K562 (cell line): ENCODE results near the gene NOL4L. TPM values are rescaled to one million over a fixed set of nuclear protein-coding genes. Genes with fewer than 3 reads are reported as not detected.

Experiments used
- ATAC-seq: fragments of 200-7000 bp; cut with Tn5 transposase; 3 replicates; pipeline ENCODE4 v1.9.1; 2020; ENCODE audit warnings: moderate library complexity
- BruUV-seq: library from RNA; stranded (reverse); fragments of 400-500 nt; replicated peaks from 2 replicates; lab custom pipeline; 2021; lab: Mats Ljungman, UMichigan
- CTCF ChIA-PET: fragments of 300-600 bp; formaldehyde crosslinking; extraction: SDS; loops from one replicate; lab custom pipeline; 2021; ENCODE audit warnings: low intra/inter-chr PET ratio; lab: Yijun Ruan, JAX
- POLR2A ChIA-PET: fragments of 300-600, 350-650 bp; sonication (Branson Sonifier 250); formaldehyde crosslinking; extraction: SDS; loops from one replicate; lab custom pipeline; 2021; ENCODE audit warnings: antibody characterized with exemption, inconsistent platforms; lab: Yijun Ruan, JAX
- DNase-seq, 4 experiments: peaks; one replicate each; pipeline versions ENCODE4 v3.0.0 to v3.0.0-alpha.2; 2011 to 2018; ENCODE audit warnings: low spot score in 3 of 4, mixed read lengths in 3 of 4; ENCODE audit errors: extremely low read depth in 1 of 4
- FAIRE-seq: peaks from 2 replicates; lab custom pipeline; 2011; peaks lifted over from hg19 to GRCh38; lab: Jason Lieb, UNC
- H2AFZ ChIP-seq: 2 replicates; pipeline ENCODE4 v1.6.0; 2011; ENCODE audit warnings: low read depth, low read length, control low read depth, inconsistent platforms
- H3K27ac ChIP-seq: fragments of 200-600 bp; 3 replicates; pipeline ENCODE4 v1.8.0; 2011; ENCODE audit warnings: low read depth, mild to moderate bottlenecking, control low read depth, inconsistent platforms, low read length, moderate library complexity, mixed read lengths; ENCODE audit errors: extremely low read depth
- H3K27me3 ChIP-seq, 2 experiments: fragments of 300-600 bp in 1 of 2; 2 replicates in 1 of 2; 3 replicates in 1 of 2; pipeline versions ENCODE4 v1.6.0 to v1.8.0; 2011; ENCODE audit warnings: inconsistent platforms in 2 of 2, low read length in 2 of 2, mild to moderate bottlenecking in 1 of 2, mixed read lengths in 1 of 2, moderate library complexity in 1 of 2; ENCODE audit not compliant: control insufficient read depth in 2 of 2, insufficient read depth in 2 of 2
- H3K36me3 ChIP-seq: fragments of 300-600 bp; 3 replicates; pipeline ENCODE4 v1.8.0; 2011; ENCODE audit warnings: mild to moderate bottlenecking, low read length, inconsistent platforms; ENCODE audit not compliant: control insufficient read depth, insufficient read depth
- H3K4me1 ChIP-seq, 2 experiments: fragments of 200-600 bp in 1 of 2; replicated peaks in 1 of 2; 2 replicates in 1 of 2; 3 replicates in 1 of 2; pipeline versions ENCODE4 v1.5.1 to v1.8.0; 2011; ENCODE audit warnings: inconsistent platforms in 2 of 2, low read length in 2 of 2, mild to moderate bottlenecking in 1 of 2, mixed read lengths in 1 of 2, moderate library complexity in 1 of 2; ENCODE audit not compliant: control insufficient read depth in 2 of 2, insufficient read depth in 2 of 2
- H3K4me2 ChIP-seq: 2 replicates; pipeline ENCODE4 v1.6.1; 2011; ENCODE audit warnings: low read length, control low read depth, inconsistent platforms, mixed read lengths; ENCODE audit not compliant: insufficient read depth
- H3K4me3 ChIP-seq: fragments of 200-600 bp; sonication (generic), shearing (Covaris generic); 2 replicates; pipeline ENCODE4 v1.5.1; 2016; ENCODE audit warnings: control low read depth, inconsistent platforms
- H3K79me2 ChIP-seq: fragments of 200-600 bp; 3 replicates; pipeline ENCODE4 v1.8.0; 2011; ENCODE audit warnings: low read length, inconsistent platforms; ENCODE audit not compliant: control insufficient read depth, insufficient read depth
- H3K9ac ChIP-seq, 2 experiments: 2 replicates each; pipeline versions ENCODE4 v1.6.0 to v1.6.1; 2011; ENCODE audit warnings: low read depth in 2 of 2, low read length in 2 of 2, control low read depth in 1 of 2, inconsistent platforms in 1 of 2, mild to moderate bottlenecking in 1 of 2, mixed read lengths in 1 of 2; ENCODE audit not compliant: insufficient read depth in 1 of 2
- H3K9me1 ChIP-seq: one replicate; pipeline ENCODE4 v1.6.0; 2011; ENCODE audit warnings: inconsistent platforms, mild to moderate bottlenecking, low read length, moderate library complexity; ENCODE audit not compliant: control insufficient read depth, insufficient read depth
- H3K9me3 ChIP-seq: replicated peaks from 2 replicates; pipeline ENCODE4 v1.5.1; 2011; ENCODE audit warnings: low read depth, low read length, inconsistent platforms; ENCODE audit not compliant: control insufficient read depth, insufficient read depth
- H4K20me1 ChIP-seq: replicated peaks from 2 replicates; pipeline ENCODE4 v1.6.1; 2011; ENCODE audit warnings: low read length, inconsistent platforms, mixed read lengths; ENCODE audit not compliant: control insufficient read depth, insufficient read depth
- ARID1B ChIP-seq: fragments of 450-650 bp; IDR thresholded peaks from 2 replicates; pipeline ENCODE4 v1.6.1; 2016; ENCODE audit warnings: antibody characterized with exemption, mild to moderate bottlenecking, inconsistent platforms
- C11orf30 ChIP-seq: fragments of 450-650 bp; IDR thresholded peaks from 2 replicates; pipeline ENCODE4 v1.6.1; 2016; ENCODE audit warnings: low read depth, mild to moderate bottlenecking
- CTCFL ChIP-seq: IDR thresholded peaks from 2 replicates; pipeline ENCODE4 v1.6.1; 2011; ENCODE audit warnings: borderline replicate concordance, low read depth, mild to moderate bottlenecking, moderate library complexity, low read length; ENCODE audit not compliant: insufficient read depth, poor library complexity, severe bottlenecking
- MAFF ChIP-seq: IDR thresholded peaks from 2 replicates; pipeline ENCODE4 v1.6.1; 2012; ENCODE audit warnings: low read length, improper control_type of control experiment
- MBD2 ChIP-seq: sonication (generic); IDR thresholded peaks from 2 replicates; pipeline ENCODE4 v1.6.1; 2016; ENCODE audit warnings: low read depth, borderline replicate concordance
- MIER1 ChIP-seq: fragments of 450-650 bp; IDR thresholded peaks from 2 replicates; pipeline ENCODE4 v1.6.1; 2016; ENCODE audit warnings: antibody characterized with exemption, mild to moderate bottlenecking, low read depth
- MTA2 ChIP-seq: fragments of 450-650 bp; IDR thresholded peaks from 2 replicates; pipeline ENCODE4 v1.6.1; 2016; ENCODE audit warnings: low read depth
- NCOA6 ChIP-seq: fragments of 450-650 bp; IDR thresholded peaks from 2 replicates; pipeline ENCODE4 v1.6.1; 2017; ENCODE audit warnings: mild to moderate bottlenecking
- NFYB ChIP-seq: IDR thresholded peaks from 2 replicates; pipeline ENCODE4 v1.6.1; 2011; ENCODE audit warnings: mild to moderate bottlenecking, moderate library complexity; ENCODE audit not compliant: insufficient read length; ENCODE audit errors: extremely low read depth
- PCBP2 ChIP-seq: fragments of 200-400 bp; formaldehyde crosslinking; IDR thresholded peaks from 2 replicates; pipeline ENCODE4 v1.6.1; 2018; ENCODE audit warnings: low read length, low read depth, mild to moderate bottlenecking, moderate library complexity; ENCODE audit not compliant: poor library complexity, severe bottlenecking
- POLR3G ChIP-seq: IDR thresholded peaks from 2 replicates; pipeline ENCODE4 v1.6.1; 2011; ENCODE audit not compliant: insufficient read length, insufficient replicate concordance; ENCODE audit errors: extremely low read depth
- SMAD2 ChIP-seq: fragments of 150-350 bp; IDR thresholded peaks from 2 replicates; pipeline ENCODE4 v1.6.1; 2014; ENCODE audit warnings: low read depth, mild to moderate bottlenecking, low read length
- TEAD1 ChIP-seq, 2 experiments: fragments of 450-650 bp in 1 of 2; sonication (generic) in 1 of 2; formaldehyde crosslinking; IDR thresholded peaks; 2 replicates each; pipeline versions ENCODE4 v1.4.0 to v1.8.0; 2020 to 2022; ENCODE audit warnings: mild to moderate bottlenecking in 2 of 2, missing genetic modification reagents in 1 of 2
- TRIM25 ChIP-seq: fragments of 450-650 bp; IDR thresholded peaks from 2 replicates; pipeline ENCODE4 v1.7.0; 2016; ENCODE audit warnings: borderline replicate concordance
- ZNF165 ChIP-seq: fragments of 250-450 bp; sonication (Bioruptor Pico); IDR thresholded peaks from 2 replicates; pipeline ENCODE4 v1.4.0; 2020; ENCODE audit warnings: borderline replicate concordance
- ZNF431 ChIP-seq: sonication (generic); formaldehyde crosslinking; IDR thresholded peaks from 2 replicates; pipeline ENCODE4 v1.8.0; 2022; ENCODE audit warnings: mild to moderate bottlenecking, missing genetic modification reagents
- ZNF79 ChIP-seq: fragments of 250-450 bp; sonication (Bioruptor Pico); IDR thresholded peaks from 2 replicates; pipeline ENCODE4 v1.4.0; 2020; ENCODE audit warnings: low read depth, mild to moderate bottlenecking, moderate library complexity
- WGBS: fragments of 100-300 bp; shearing (Covaris generic); methylation state at CpG from one replicate; pipeline ENCODE4 v1.1.6; 2016; ENCODE audit warnings: low coverage, mixed read lengths; ENCODE audit not compliant: insufficient coverage; ENCODE audit errors: missing lambda C conversion rate; 5-methylcytosine and 5-hydroxymethylcytosine counted together
- in situ Hi-C: fragments of 300-500 bp; cut with MboI; formaldehyde crosslinking; loops from 4 replicates; pipeline ENCODE4 v1.15.0; 2018; ENCODE audit warnings: inconsistent platforms, mixed read lengths
- intact Hi-C: fragments of 100-400 bp; cut with micrococcal nuclease; formaldehyde crosslinking; loops from 2 replicates; pipeline ENCODE4 v1.14.2; 2022
- polyA plus RNA-seq, 8 experiments: library from polyadenylated mRNA; depleted of rRNA in 4 of 8; stranded (reverse) in 5 of 8; unstranded in 3 of 8; fragments of >200 nt; fragmentation: Nextera tagmentation in 2 of 8; fragmentation: Illumina TruSeq in 1 of 8; extraction: Ambion mirVana in 2 of 8; extraction: Trizol in 1 of 8; gene quantifications; 2 replicates each; pipeline versions ENCODE4 v1.2.1 to v1.2.3, GENCODE V29; 2011 to 2014; ENCODE audit warnings: inconsistent platforms in 1 of 8, missing spikeins in 1 of 8
- total RNA-seq, 7 experiments: library from RNA; depleted of rRNA in 6 of 7; stranded (reverse); fragments of >200 nt in 6 of 7; fragmentation: Illumina TruSeq in 2 of 7; extraction: Trizol in 2 of 7; gene quantifications; 2 replicates each; pipeline versions ENCODE4 v1.2.1 to v1.2.3, GENCODE V29; 2011 to 2021; ENCODE audit warnings: low replicate concordance in 1 of 7
- TF ChIP-seq, protein P1 (sequence below): fragments of 450-650 bp; IDR thresholded peaks from 2 replicates; pipeline ENCODE4 v1.6.1; 2016; ENCODE audit warnings: antibody characterized with exemption

NOL4L gene
- total and polyA plus RNA-seq, 9 of the 15 experiments (the other 6 are each of a cell fraction or from before 2014, with no cell fraction given), result 5.1 to 36.2 (median 13.6) TPM

- H4K20me1 ChIP-seq, result peaks cover 7% of the 10 kb centered on the region
- H3K4me2 ChIP-seq, result no peak overlapping the region
- H3K79me2 ChIP-seq, result no peaks in the 10 kb centered on the region
- 90% methylated on average over 9 of the region's 10 CpGs for WGBS
- ChIA-PET POLR2A (interaction anchor here (0.8 to 1.1 kb wide), 3 partner anchors 9 to 28 kb away, joined by 3 read pairs; no protein-coding TSS in a partner anchor), CTCF (no interaction called here)
- ATAC-seq (no peak), FAIRE-seq (no peak), DNase-seq (no peak)
- H3K4me1 ChIP-seq, result peaks cover 12 to 33% of the 10 kb centered on the region in 2 experiments
- no peak overlapping the region for H3K9ac ChIP-seq
- peaks cover 59% of the 10 kb centered on the region; the same call in 2 of the 3 replicates for H3K36me3 ChIP-seq
- BruUV-seq, result no TSS peak
- H3K27ac ChIP-seq, result no peak overlapping the region
- no peak overlapping the region for H3K4me3 ChIP-seq
- in situ Hi-C loops (loop anchor here (5.0 to 10.0 kb wide), 2 partner anchors 137 to 259 kb away; no protein-coding TSS in a partner anchor), intact Hi-C loops (no loop called here)
- H2AFZ ChIP-seq, result no peak overlapping the region
- no peaks in the 10 kb centered on the region for H3K9me3 ChIP-seq
- no peaks in the 10 kb centered on the region for H3K27me3 ChIP-seq
- H3K9me1 ChIP-seq, result no peaks in the 10 kb centered on the region
- TF ChIP-seq TEAD1 (CRISPR knock-in tag; IDR thresholded peaks at IDR 0.05) (no peak), MTA2 (no peak), MIER1 (no peak), ZNF79 (no peak), ZNF431 (CRISPR knock-in tag) (no peak), ARID1B (no peak), TRIM25 (no peak), MBD2 (no peak), NCOA6 (no peak), CTCFL (no peak), SMAD2 (no peak), NFYB (no peak), MAFF (no peak), PCBP2 (no peak), POLR3G (no peak), ZNF165 (no peak), C11orf30 (no peak)
- TF ChIP-seq, protein P1, sequence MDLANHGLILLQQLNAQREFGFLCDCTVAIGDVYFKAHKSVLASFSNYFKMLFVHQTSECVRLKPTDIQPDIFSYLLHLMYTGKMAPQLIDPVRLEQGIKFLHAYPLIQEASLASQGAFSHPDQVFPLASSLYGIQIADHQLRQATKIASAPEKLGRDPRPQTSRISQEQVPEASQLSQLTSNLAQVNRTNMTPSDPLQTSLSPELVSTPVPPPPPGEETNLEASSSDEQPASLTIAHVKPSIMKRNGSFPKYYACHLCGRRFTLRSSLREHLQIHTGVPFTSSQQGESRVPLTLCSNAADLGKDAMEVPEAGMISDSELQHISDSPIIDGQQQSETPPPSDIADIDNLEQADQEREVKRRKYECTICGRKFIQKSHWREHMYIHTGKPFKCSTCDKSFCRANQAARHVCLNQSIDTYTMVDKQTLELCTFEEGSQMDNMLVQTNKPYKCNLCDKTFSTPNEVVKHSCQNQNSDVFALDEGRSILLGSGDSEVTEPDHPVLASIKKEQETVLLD, result no peak
Measured at GRCh38 chr20:32515631-32516101, 69.5 kb downstream of the NOL4L start.
